Measurements from ENCODE around the gene NAA16.

DNA sequence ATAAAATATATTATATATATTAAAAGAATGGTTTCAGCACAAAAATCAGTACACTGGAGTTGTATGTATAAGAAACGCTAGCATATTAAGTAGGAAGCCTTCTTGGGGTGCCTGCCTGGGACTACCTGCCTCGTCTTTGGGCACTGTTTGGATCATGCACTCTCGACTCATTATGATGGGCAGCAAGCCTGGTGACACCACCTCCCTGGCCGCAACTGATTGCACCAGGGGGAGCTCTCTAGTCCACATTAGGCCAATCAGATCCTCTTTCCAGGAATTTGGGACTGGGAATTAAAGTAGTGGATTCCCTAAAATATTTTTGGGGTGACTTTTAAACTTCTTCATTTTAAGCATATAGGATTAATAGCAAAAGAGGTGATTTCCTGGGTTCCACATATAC, 90.3 kb downstream of the NAA16 start:
- TF ChIP-seq, protein P1, sequence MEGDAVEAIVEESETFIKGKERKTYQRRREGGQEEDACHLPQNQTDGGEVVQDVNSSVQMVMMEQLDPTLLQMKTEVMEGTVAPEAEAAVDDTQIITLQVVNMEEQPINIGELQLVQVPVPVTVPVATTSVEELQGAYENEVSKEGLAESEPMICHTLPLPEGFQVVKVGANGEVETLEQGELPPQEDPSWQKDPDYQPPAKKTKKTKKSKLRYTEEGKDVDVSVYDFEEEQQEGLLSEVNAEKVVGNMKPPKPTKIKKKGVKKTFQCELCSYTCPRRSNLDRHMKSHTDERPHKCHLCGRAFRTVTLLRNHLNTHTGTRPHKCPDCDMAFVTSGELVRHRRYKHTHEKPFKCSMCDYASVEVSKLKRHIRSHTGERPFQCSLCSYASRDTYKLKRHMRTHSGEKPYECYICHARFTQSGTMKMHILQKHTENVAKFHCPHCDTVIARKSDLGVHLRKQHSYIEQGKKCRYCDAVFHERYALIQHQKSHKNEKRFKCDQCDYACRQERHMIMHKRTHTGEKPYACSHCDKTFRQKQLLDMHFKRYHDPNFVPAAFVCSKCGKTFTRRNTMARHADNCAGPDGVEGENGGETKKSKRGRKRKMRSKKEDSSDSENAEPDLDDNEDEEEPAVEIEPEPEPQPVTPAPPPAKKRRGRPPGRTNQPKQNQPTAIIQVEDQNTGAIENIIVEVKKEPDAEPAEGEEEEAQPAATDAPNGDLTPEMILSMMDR (IDR thresholded peaks at IDR 0.05): peak in 1 of 4 donors; percentile 14
- TF ChIP-seq POLR2A (IDR thresholded peaks at IDR 0.05): no peak
